GM21528 (cell line): ENCODE results near the gene ARHGEF38.

Source experiments
- ATAC-seq: cut with Tn5 transposase; IDR thresholded peaks from one replicate; pipeline ENCODE4 v1.9.1; 2021; ENCODE audit warnings: mild to moderate bottlenecking, moderate library complexity; ENCODE audit not compliant: unreplicated experiment, low FRiP score

The ARHGEF38 gene

DNA sequence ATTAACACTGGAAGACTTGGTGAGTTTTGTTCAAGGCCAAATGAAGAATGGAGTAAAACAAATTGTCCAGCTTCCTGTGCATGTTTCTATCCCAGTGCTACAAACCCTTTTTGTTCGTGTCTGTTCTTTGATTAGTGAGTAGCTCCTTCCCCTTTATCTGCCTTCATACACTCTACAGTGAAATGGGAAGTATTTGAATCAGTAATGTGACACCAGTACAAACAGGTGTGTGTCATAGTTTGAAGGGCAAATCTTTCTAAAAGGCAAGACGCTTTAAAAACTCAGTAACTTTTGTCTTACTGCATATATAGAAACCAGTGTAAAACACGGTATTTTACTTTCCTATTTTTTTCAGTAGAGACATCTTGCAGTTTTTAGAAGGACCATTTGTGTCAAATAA, 5.9 kb downstream of the ARHGEF38 start:
- ATAC-seq: no peak

DNA sequence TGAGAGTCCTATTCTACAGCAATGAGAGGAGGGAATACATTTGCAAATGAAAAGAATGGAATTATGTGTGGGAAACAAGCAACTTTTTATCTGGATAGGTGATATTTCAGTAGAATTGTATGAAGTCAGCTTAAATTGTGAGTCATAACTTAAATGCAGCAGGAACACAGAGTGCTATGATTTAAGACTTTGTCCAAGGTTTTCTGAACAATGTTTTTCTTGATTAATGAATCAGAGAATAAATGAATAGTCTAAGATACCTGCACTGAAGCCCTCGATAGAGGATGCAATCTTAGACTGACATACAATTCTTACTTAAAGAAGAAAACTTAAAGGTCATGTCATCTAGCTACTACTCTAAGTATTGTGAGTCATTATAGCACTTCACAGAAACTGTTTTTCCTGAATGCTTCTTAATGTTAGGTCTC, 8.0 kb downstream of the ARHGEF38 start:
- no peak for ATAC-seq

DNA sequence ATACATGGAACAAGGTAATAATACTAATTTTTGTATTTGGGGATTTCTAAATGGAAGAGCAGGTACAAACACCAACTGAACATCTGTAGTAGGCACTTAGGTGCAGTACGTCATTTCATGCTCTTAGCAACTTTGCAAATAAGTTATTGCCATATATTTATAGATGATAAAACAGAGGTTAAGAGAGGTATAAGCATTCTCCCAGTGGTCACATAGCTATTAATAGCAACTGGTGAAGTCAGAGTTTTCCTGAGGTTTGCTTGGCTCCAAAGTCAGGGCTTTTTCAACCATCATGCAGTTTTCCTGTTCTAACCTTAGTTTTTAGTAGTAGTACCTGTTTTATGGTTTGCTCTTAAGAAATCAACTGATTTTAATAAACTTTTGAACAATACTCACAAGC, 10.9 kb downstream of the ARHGEF38 start:
- no peak for ATAC-seq

DNA sequence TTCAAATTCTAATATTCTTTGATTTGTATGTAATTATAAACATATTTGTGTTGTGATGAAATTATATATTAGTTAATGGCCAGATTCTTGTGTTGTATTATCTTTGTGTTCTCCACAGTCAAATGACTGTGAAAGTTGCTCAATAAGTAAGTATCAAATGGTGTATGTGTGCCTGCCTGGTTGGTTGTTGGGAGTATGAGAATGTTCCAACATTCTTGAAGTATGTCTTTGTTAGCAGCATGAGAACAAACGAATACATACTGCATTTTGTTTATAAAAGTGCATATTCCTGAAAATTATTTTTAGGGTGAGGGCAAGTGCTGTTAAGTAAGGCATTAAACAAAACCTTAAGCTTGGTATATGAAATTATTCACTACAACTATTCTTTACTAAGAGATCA, 16.2 kb downstream of the ARHGEF38 start:
- ATAC-seq: no peak

DNA sequence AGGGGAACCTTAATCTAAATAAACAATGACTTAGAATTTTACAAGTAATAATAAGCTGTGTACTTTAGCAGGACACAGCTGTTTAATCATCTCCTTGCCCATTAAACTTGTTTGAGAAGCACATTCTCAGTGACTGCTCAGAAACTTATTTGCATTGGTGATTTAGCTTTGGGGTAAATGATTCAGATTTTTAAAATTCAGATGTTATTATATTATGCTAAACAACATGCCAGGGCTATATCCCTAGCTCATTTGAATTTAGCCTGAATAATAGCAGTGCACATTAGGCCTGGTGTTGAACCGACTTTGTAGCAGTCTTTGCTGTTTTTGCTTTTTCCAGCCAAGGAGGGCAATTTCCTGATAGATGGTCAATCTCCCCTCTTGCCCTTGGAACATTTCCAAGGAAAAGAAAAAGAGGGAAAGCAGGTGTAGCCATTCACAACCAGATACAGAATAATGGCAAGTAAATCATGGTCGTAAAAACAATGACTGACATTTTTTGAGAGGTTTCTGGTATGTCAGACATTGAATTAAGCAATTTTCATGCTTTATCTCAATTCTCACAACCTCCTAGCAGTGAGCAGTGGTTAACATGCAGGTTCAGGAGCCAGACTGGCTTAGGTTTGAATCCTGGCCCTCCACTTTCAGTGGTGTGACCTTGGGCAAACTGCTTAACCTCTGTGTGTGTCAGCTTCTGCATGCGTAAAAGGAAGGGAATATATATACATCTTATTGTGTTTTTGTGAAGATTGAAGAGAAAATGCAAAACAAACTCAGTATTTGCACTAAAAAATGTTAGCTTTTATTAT, 16.8 kb downstream of the ARHGEF38 start:
- ATAC-seq: no peak

DNA sequence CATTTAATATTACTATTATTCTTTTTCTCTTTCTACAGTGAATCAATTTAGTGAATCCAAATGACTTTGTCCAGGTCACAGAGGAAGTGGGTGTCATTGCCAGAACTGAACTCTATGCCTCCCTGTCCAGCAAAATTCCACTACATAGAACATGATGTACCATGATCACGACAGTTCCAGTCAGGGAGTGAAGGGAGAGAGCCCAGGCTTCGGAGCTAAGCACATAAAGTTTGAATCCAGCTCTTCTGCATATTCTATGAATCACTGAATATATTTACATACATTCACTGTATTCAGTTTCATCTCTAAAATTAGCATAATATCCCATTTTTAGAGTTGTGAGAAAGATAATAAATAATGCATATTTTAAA, 17.4 kb downstream of the ARHGEF38 start:
- no peak for ATAC-seq

DNA sequence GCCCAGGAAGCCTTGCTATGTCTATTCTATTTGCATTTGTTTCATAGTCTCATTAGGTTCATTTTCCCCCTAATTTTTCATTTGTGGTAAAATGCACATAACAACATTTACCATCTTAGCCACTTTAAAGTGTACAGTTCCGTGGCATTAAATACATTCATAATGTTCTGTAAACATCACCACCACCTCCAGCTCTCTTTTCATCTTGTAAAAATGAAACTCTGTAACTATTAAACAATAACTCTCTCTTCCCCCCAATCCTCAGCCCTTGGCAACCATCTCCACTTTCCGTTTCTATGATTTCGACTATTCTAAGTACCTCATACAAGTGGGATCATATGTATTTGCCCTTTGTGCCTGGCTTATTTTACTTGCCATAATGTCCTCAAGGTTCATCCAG, 19.9 kb downstream of the ARHGEF38 start:
- ATAC-seq: no peak

DNA sequence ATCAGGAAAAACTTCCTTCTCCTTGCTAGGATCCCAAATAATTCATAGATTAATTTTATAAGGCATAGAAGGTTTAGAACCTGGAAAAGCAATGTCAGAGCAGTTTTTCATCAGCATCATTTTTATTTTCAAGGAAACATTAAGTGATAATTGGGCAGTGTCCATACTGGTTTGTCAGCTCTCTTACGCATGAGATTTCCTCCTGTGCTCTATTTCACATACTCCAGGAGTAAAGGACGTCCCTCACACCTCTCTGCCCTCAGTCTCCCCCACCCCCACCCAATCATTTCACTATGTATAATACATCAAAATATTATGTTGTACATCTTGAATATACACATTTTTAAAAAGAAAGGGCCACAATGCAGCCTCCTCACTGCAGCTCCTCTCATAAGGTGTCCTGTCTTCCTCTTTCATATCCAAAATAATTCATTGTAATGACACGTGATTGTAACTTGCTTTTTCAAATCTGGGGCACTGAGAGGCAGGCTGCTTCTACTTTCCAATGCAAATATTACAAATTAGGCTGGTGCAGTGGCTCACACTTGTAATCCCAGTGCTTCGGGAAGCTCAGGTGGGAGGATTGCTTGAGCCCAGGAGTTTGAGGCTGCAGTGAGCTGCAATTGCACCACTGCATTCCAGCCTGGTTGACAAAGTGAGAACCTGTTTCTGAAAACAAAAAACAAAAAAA, 34.4 kb downstream of the ARHGEF38 start:
- ATAC-seq: no peak

DNA sequence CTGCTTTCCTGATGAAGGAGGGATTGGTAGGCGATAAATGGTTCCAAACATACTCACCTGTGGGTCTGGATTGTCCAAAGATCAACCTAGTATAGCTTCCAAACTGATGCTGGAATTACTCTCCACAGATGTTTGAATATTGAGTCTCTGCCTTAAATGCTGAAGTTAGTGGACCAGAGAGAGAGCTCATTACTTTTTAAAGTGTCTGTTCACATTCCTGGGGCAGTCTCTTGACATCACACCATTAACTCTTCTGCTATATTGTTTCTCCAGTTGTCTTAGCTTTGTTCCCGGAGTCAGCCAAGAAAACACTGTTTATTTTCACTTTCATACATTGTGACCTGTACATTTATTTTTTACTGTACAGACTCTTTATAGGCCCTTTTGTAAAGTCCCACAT, 35.4 kb downstream of the ARHGEF38 start:
- no peak for ATAC-seq

DNA sequence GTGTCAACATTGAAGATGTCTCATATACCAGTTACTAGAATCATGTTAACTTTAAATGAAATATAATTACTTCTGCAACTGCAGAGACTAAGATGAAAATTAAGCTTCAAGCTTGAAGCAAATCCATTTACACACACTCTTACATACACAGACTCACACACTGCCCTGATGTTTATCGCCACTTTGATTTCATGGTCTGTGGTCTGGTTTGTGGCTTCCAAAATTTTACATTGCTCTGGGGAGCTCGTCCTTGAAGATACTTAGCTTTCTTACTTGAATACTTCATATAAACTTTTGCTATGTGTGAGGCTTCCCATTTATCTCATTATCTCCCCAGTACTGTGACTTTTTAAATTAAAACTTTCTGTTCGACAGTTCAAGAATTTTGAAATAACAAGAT, 35.8 kb downstream of the ARHGEF38 start:
- ATAC-seq: no peak

DNA sequence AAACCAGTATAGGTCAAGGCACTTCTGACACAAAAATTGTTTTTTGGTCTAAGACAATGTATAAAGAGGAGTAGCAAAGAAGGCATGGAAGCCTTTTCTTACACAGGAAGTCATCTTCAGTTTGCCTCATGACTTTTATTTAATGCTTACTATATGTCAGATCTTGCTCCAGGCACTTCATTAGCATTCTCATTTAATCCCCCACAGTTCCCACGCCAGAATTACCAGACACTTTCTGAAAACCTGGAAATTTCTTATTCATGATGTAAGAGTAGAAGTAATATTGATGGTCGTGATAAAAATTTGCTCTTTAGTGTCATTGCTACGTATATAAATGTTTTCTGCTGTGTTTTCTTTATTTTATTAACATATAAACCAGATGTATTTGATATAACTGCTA, 39.2 kb downstream of the ARHGEF38 start:
- ATAC-seq: no peak

DNA sequence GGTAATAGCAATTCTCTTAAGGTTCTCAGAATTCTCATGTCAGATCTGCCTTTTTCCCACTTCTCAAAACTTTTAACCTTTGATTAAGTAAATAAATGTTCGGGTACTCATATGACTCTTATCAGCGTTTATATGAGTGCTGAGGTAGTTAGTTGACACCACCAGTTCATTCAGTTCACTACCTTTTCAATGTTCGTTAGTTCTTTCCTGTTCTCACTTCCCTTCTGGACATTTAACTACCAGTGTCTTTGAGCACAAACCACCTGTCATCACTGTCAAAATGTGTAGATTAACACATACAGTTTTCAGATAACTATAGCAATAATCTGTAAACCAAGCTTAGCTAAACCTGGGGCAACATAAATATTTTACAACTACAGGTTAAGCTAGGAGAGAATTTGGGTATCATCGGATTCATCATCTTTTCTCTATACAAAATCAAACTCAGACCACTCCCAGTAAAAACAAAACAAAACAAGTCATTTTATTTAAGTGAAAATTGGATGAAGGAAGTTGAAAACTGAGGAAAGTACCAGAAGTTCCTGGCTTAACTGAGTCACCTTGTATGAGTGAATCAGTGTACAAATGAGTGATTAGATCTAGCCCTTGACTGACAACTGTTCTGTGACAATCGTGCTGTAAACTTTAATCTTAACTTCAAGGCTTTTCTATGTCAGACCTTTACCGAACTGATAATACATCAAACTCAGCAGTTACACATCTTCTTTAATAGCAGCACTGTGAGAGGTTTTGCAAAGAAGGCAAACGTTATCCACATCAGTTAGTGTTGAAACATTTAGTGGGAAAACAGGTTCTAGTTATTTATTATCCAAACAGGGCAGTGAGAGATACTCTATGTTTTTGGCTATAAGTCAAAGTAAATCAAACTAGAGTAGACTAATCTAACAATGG, 41.9 kb downstream of the ARHGEF38 start:
- peak; percentile 92 for ATAC-seq

DNA sequence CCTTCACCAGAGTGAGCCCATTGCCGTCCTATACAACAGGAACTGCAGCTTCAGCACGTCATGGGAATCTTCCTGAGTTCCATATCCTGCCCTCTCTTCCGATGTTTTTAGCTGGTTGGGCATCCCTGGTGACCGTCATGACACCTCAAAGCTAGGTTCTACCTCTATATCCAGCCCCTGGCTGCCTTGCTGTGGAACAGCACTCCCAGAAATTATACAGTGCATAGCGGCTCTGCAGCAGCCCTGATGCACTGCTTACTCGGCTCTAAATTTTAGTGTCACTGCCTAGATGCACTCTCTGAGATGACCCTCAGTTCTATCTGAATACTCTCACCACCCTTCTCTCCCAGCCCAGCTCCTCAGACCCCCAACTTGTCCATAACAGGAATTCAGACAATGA, 44.3 kb downstream of the ARHGEF38 start:
- no peak for ATAC-seq

DNA sequence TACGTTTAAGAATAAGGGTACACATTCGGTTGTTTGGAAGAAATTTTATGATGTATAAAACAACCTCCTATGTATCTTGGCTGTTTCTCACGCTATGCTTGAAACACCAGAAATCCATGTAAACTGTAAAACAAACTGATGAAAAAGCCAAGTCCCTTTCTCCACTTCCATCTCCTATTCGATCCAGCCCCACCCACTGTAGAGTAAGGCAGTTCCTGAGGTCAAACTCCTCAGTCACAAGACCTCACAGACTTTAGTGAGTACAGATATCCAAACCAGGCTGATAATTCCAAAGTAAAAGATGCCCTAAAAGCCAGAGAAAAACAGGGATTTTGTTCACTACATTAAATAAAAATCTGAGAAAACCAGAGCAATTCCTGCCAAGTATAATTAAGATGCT, 45.6 kb downstream of the ARHGEF38 start:
- ATAC-seq: no peak

DNA sequence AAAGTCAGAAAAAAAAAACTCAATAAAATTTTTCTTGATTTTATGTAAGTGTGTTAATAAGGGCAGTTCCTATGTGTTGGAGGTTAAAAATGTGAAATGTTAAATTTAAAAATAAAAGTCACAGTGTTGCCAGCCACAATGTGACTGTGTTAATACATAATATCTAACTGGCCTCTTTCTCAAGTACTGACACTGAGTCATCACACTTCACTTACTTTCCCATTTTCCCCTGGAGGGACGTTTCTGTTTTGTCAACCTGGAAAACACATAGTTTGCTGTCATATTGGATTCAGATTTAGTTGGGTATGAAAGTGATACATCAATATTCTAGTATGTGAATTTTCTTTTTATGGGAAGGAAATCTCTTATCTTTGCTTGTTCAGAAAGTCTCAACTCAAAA, 46.4 kb downstream of the ARHGEF38 start:
- no peak for ATAC-seq

DNA sequence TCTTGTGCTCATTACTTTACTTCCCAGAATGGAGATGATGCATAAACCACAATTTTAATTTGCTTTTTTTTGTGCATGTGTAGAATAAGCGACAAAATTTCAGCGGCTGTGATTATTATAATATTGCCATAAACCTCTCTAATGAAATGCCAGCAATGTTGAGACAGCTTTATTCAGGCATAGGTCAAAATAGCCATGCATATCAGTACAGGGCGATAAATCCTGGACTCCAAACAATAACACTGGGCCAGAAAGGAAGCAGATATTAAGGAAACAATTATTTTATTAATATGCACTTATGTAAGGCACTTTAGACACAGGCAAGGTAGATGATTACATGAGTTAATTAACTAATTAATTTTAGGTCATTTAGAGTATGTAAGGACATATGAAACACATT, 47.1 kb downstream of the ARHGEF38 start:
- ATAC-seq: no peak

DNA sequence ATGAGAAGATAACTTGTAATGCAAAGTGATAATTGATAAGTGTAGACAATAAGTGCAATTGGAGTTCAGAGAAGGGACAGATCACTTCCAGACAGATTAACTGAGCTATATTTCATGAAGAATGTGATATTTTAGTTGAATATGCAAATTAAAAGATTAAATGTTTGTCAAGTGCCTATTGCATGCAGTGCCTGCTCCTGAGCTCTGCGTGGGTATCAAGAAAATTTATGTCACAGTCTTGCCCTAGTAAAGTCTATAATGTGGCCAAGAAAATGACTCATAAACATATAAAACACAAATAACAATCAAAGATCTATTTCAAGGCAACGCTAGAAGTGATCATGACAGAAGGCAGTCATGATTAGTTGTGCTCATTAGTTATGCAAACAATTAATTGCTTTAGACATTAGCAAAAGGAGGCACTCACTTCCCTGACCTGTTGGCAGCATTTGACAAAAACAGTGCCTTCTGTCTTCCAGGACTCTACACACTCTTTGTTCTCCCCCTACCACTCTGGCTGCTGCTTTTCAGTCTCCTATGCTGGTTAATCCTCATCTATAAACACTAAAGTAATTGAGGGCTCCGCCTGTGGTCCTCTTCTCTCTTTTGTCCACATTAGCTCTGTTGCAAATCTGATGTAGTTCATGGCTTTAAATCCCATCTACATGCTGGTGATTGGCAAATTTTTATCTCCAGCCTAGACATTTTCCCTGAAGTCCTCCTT, 47.7 kb downstream of the ARHGEF38 start:
- no peak for ATAC-seq

DNA sequence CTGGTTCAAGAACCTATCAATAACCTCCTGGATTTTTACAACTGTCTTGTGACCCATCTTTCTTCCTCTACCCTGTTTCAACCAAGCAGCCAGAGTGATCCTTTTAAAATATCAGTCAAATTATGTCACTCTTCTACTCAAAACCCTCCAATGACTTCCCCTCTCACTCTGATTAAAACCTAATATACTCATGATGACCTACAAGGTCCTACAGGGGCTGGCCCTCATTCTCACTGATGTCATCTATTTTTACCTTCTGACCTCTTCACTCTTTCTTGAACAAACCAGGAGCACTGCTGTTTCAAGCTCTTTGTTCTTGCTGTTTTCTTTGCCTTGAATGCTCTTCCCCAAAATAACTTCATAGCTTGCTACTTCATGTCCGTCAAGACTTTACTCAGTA, 48.5 kb downstream of the ARHGEF38 start:
- no peak for ATAC-seq

DNA sequence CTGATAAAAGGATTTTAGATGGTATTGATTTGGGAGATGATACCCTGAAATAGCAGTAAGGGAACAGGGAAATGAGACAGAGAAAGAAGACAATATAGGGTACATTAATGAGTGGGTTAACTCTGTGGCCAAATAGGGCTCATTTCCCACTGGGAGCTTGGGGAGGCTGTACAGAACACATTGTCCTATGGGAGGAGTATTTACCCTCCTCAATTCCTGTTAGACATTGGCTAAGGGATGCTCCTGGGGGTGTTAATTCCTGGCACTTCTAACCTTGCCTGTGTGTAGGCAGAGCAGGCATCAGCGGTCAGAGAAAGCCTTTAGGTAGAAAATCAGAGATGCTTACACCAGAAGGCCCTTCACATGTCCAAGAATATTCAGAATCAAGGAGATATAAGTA, 49.0 kb downstream of the ARHGEF38 start:
- ATAC-seq: no peak

DNA sequence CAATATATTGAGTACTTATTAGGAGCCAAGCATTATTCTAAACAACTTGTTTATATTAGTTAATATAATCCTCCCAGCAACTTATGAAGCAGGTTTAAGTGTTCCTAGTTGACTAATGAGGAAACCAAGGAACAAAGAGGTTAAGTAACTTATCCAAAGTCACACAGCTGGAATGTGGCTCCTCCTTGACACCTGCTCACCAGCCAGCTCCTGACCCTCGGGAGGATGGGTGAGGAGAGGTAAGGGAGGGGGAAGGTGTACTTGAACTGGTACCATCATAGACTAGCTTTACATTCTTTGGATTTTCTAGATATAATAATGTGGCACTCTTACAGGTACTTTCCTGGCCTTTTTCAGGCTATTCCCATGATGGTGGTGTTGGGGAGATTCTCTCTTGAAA, 50.7 kb downstream of the ARHGEF38 start:
- ATAC-seq: no peak

DNA sequence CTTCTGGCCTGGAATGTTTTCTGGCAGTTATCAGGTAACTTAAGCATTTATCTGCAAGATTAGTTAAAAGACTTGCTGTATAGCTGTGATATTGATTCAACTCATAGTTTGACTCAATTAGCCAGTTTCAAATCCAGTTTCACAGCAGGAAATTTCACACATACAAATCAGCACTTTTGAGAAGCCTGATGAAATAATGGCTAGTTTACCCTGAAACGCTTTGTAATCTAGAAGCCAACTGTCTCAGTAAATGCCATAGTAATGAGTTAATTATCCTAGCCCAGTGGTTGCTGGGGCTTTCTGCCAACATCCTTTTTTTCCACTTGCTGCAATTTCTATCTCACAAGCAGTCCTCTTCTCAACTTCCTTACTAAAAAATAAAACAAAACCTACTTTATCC, 53.1 kb downstream of the ARHGEF38 start:
- ATAC-seq: no peak
